Lower leg skin (tissue), 3 donors: ENCODE results near the gene FBXO3.

Experiments used
- POLR2A ChIP-seq, 2 donors: fragments of 450-650 bp; IDR thresholded peaks; one replicate each; pipeline ENCODE4 v1.6.1; 2016 to 2017; ENCODE audit warnings: antibody characterized with exemption in 2 of 2, mild to moderate bottlenecking in 1 of 2, moderate library complexity in 1 of 2
- TF ChIP-seq, protein P1 (sequence below), 3 donors: fragments of 450-650 bp; IDR thresholded peaks; one replicate each; pipeline ENCODE4 v1.5.1; 2016; ENCODE audit warnings: antibody characterized with exemption in 3 of 3, mild to moderate bottlenecking in 3 of 3, moderate library complexity in 2 of 3

DNA sequence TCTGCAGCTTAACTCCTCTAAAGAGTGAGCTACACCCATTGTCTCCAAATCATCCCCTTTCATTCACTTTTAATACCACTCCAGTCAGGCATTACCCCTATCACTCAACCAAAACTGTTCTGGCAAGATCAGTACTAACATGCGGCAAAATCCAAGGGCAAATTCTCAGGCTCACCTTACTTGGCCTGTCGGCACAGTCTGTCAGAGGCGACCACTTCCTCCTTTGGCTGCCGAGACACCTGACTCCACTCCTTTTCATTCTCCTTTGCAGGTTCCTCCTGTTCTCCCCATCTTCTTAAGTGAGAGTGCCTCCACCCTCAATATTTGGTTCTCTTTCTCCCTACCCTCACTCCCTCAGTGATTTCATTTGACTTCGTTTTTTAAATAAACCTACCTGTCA lies 77.9 kb downstream of the FBXO3 start:
- no peak for TF ChIP-seq POLR2A (IDR thresholded peaks at IDR 0.05)
- TF ChIP-seq, protein P1, sequence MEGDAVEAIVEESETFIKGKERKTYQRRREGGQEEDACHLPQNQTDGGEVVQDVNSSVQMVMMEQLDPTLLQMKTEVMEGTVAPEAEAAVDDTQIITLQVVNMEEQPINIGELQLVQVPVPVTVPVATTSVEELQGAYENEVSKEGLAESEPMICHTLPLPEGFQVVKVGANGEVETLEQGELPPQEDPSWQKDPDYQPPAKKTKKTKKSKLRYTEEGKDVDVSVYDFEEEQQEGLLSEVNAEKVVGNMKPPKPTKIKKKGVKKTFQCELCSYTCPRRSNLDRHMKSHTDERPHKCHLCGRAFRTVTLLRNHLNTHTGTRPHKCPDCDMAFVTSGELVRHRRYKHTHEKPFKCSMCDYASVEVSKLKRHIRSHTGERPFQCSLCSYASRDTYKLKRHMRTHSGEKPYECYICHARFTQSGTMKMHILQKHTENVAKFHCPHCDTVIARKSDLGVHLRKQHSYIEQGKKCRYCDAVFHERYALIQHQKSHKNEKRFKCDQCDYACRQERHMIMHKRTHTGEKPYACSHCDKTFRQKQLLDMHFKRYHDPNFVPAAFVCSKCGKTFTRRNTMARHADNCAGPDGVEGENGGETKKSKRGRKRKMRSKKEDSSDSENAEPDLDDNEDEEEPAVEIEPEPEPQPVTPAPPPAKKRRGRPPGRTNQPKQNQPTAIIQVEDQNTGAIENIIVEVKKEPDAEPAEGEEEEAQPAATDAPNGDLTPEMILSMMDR (IDR thresholded peaks at IDR 0.05) = no peak
